AG04449 (cell line): ENCODE data around the gene THEMIS.
"Not testable (repeated sequence)": the region's sequence is repeated elsewhere in the genome, so short reads cannot be mapped to it uniquely, and the experiment has no call there.

Experiments
- CTCF ChIA-PET: fragments of 350-600 bp; formaldehyde crosslinking; extraction: SDS; loops from one replicate; lab custom pipeline; 2021; ENCODE audit warnings: antibody characterized with exemption; lab: Yijun Ruan, JAX
- POLR2A ChIA-PET: fragments of 400-600, 350-600 bp; formaldehyde crosslinking; extraction: SDS; loops from one replicate; lab custom pipeline; 2020; ENCODE audit warnings: antibody characterized with exemption, inconsistent platforms; lab: Yijun Ruan, JAX
- DNase-seq: peaks from one replicate; pipeline ENCODE4 v3.0.0-alpha.2; 2010; ENCODE audit warnings: low read depth, low spot score
- H3K4me3 ChIP-seq: 2 replicates; pipeline ENCODE4 v1.5.1; 2011; ENCODE audit warnings: low read depth, mild to moderate bottlenecking, control low read depth, low read length
- TF ChIP-seq, protein P1 (sequence below): IDR thresholded peaks from one replicate; pipeline ENCODE4 v1.5.1; 2011; ENCODE audit warnings: mild to moderate bottlenecking, moderate library complexity, low read length, control low read depth, inconsistent platforms; ENCODE audit not compliant: insufficient read depth; ENCODE audit errors: missing control alignments

Gene THEMIS

DNA sequence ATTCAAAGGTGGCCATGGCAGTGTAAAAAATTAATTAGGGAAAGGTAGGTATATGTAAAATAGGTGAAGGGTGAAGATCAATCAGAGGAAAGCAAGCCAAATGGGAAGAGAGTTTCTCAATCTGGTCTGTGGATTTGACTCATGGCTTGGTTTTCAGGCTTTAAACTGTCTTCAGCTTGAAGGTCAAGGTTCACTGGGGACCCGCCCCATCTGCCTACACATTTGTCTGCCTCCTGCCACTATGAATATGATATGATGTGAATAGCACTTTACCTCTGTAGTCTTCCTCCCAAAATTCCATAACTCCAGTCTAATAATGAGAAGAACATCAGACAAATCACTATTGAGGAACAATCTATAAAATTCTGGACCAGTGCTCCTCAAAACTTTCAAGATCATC lies 32.3 kb upstream of the THEMIS start:
- ChIA-PET CTCF (no interaction called here), POLR2A (no interaction called here)
- DNase-seq = no peak
- H3K4me3 ChIP-seq = no peak overlapping the region
- TF ChIP-seq, protein P1, sequence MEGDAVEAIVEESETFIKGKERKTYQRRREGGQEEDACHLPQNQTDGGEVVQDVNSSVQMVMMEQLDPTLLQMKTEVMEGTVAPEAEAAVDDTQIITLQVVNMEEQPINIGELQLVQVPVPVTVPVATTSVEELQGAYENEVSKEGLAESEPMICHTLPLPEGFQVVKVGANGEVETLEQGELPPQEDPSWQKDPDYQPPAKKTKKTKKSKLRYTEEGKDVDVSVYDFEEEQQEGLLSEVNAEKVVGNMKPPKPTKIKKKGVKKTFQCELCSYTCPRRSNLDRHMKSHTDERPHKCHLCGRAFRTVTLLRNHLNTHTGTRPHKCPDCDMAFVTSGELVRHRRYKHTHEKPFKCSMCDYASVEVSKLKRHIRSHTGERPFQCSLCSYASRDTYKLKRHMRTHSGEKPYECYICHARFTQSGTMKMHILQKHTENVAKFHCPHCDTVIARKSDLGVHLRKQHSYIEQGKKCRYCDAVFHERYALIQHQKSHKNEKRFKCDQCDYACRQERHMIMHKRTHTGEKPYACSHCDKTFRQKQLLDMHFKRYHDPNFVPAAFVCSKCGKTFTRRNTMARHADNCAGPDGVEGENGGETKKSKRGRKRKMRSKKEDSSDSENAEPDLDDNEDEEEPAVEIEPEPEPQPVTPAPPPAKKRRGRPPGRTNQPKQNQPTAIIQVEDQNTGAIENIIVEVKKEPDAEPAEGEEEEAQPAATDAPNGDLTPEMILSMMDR = no peak

GRCh38 chr6:127932708-127933107 lies 31.9 kb upstream of the THEMIS start:
- no peak overlapping the region for H3K4me3 ChIP-seq
- TF ChIP-seq, protein P1 = no peak
- no peak for DNase-seq
- CTCF ChIA-PET = no interaction called here
- POLR2A ChIA-PET = no interaction called here

DNA sequence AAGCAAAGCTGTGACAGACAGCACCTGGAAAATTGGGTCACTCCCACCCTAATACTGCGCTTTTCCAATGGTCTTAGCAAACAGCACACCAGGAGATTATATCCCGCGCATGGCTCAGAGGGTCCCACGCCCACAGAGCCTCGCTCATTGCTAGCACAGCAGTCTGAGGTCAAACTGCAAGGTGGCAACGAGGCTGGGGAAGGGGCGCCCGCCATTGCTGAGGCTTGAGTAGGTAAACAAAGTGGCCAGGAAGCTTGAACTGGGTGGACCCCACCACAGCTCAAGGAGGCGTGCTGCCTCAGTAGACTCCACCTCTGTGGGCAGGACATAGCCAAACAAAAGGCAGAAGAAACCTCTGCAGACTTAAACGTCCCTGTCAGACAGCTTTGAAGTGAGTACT lies 25.6 kb upstream of the THEMIS start:
- POLR2A ChIA-PET, H3K4me3 ChIP-seq, DNase-seq: not testable (repeated sequence)
- CTCF ChIA-PET = interaction anchor here (0.8 kb wide), 1 partner anchor 8 kb away, joined by 3 read pairs; no protein-coding TSS in a partner anchor

DNA sequence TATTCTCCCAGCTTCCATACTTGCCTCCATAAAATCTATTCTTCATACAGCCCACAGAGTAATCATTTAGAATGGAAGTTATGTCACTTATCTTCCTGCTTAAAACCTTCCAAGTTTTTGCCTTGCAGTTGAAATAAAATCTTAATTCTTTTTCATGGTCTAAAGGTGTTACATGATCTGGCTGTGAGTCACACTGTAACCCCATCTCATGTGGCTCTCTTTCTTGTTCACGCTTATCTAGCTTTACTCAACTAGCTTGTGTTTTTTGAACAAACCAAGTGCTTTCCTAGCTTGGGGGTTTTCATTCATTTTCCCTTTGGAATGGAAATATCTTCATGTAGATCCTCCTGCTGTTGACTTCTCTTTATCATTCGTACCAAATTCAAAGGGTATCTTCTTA lies 23.6 kb upstream of the THEMIS start:
- no peak overlapping the region for H3K4me3 ChIP-seq
- ChIA-PET CTCF (no interaction called here), POLR2A (no interaction called here)
- TF ChIP-seq, protein P1 = no peak
- DNase-seq = no peak

GRCh38 chr6:127924031-127924430 lies 23.2 kb upstream of the THEMIS start:
- no peak for DNase-seq
- POLR2A ChIA-PET = no interaction called here
- CTCF ChIA-PET = no interaction called here
- TF ChIP-seq, protein P1 = no peak
- no peak overlapping the region for H3K4me3 ChIP-seq

GRCh38 chr6:127923135-127923534 lies 22.3 kb upstream of the THEMIS start:
- no peak overlapping the region for H3K4me3 ChIP-seq
- TF ChIP-seq, protein P1 = no peak
- CTCF ChIA-PET = no interaction called here
- POLR2A ChIA-PET = no interaction called here
- DNase-seq = no peak

DNA sequence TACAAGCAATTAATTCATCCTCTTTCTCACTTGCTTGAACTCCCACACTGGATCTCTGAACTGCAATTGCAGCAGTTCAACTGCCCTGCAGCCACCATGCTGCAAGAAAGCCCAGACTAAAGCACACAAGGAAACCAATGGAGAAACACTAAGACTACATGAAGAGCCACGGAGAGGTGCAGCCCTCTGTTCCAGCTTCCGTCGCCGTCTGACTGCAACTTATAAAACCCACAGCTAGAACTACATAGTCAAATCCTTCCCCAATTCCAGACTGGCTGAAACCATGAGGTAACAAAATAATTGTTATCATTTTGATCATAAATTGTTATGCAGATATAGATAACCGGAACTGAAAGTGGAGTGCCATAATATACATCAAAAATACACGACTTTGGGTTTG lies 21.1 kb upstream of the THEMIS start:
- CTCF ChIA-PET = no interaction called here

More for the DNA sequence above, 21.1 kb upstream of the THEMIS start:
- TF ChIP-seq, protein P1 = no peak
- no peak for DNase-seq
- no peak overlapping the region for H3K4me3 ChIP-seq
- POLR2A ChIA-PET = no interaction called here
